ENCODE measurements around the gene CAT.

Gene CAT

DNA sequence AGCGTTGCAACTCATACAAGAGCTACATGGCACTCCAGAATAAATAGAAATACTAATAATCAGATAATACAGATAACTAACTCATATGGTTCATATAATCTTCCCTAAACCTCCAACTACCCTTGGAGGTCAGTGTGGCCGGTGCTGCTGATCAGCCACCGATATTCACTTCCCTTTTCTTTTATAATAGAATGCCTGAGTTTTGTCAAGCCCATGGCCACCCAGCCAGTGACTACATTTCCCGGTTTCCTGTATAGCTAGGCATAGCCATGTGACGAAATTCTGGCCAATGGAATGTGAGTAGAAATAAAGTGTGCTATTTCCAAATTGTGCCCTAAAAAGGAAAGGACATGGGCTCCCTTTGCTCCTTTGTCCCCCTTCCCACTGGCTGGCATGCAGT is 5.9 kb upstream of the CAT start:
- no peak overlapping the region for H3K4me3 ChIP-seq
- H3K27me3 ChIP-seq = no peaks in the 10 kb centered on the region
- no peaks in the 10 kb centered on the region for H4K20me1 ChIP-seq
- peaks cover 4 to 28% (median 9%) of the 10 kb centered on the region in 10 experiments for H3K4me1 ChIP-seq
- TF ChIP-seq Cebpa-rat (IDR thresholded peaks at IDR 0.05) = no peak
- no peak overlapping the region for H3K9ac ChIP-seq
- no peaks in the 10 kb centered on the region for H3K9me3 ChIP-seq (replicated peaks in 1 of 11)
- no peak overlapping the region for H3K27ac ChIP-seq
- peak overlapping the region in 5 of 11 experiments; percentile 12 to 40 (median 23); a peak in 7 of 22 replicates for H3K4me2 ChIP-seq
- H3K36me3 ChIP-seq = no peaks in the 10 kb centered on the region

DNA sequence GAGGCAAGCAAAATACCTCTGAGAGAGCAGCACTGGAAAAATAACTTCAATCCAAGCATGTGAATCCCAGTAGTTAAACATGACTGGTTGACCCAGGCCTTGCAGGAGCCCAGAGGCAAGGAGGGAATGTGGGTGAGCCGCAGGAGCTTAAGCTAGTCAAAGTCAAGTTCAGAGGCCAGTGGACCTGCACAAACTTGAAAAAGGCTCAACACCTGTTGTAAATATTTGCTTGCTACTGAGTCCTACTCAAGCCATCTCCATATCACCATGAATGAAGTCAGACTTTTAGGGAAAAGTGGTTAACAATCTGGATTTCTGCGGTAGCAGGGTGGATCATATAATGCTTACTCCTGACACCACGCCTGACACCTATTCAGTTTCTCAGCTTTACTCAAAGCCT is 4.8 kb upstream of the CAT start:
- Histone ChIP-seq H3K27me3 (no peaks in the 10 kb centered on the region), H3K9me3 (replicated peaks in 1 of 11) (no peaks in the 10 kb centered on the region), H3K27ac (no peak overlapping the region), H3K4me3 (no peak overlapping the region), H4K20me1 (no peaks in the 10 kb centered on the region), H3K9ac (no peak overlapping the region), H3K4me1 (peaks cover 4 to 31% (median 14%) of the 10 kb centered on the region in 10 experiments; a peak in 19 of 20 replicates), H3K36me3 (no peaks in the 10 kb centered on the region), H3K4me2 (no peak overlapping the region)
- no peak for TF ChIP-seq Cebpa-rat (IDR thresholded peaks at IDR 0.05)

DNA sequence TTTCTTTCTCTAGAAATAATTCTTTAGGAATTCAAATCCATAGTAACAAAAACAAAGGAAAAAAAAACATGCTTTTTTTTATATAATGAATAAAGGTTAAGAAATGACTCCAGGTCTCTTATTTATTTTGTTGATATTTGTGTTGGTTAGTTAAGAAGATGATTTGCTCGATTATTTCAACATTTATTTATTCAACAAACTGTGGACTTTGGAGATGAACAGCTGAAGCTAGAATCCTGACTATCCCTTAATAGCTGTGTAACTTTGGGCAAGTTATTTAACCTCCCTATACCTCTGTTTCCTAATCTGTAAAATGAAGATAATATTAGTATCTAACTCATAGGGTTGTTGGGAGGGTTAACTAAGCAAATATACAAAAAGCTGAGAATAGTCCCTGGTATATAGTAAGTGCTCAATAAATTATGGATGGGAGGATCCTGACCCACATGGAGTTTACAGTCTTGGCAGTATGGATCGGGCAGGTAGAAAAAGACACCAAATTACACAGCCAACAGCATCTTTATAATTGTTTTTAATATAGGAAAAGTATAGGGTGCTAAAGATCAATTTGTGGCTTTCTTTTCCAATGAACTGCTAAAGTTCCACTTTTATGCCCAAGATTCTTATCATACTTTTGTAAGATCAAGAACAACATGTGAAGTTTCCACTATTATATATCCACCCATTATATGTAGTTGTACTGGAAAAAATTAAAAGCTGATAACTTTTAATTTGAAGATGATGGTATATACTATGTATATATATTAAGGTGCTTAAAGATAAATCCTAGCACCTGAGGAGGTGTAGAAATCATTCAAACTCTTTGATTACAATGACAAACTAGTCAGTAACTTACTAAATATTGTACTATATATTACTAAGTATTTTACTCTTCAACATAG is 1.3 kb upstream of the CAT start:
- Histone ChIP-seq H3K4me3 (peak overlapping the region; percentile 72 to 89 (median 78); a peak in 18 of 20 replicates), H3K27me3 (no peaks in the 10 kb centered on the region), H3K9me3 (replicated peaks in 1 of 11) (peaks cover 6 to 16% (median 12%) of the 10 kb centered on the region in 11 experiments; a peak in 18 of 22 replicates), H3K36me3 (peaks cover 5 to 21% (median 13%) of the 10 kb centered on the region in 11 experiments; a peak in 18 of 22 replicates), H3K4me2 (peak overlapping the region; percentile 64 to 96 (median 92); a peak in 20 of 22 replicates), H3K4me1 (peaks cover 17 to 36% (median 23%) of the 10 kb centered on the region in 10 experiments), H4K20me1 (peaks cover 0 to 2% (median 0%) of the 10 kb centered on the region in 11 experiments; a peak in 3 of 22 replicates), H3K9ac (peak overlapping the region in 9 of 11 experiments; percentile 78 to 92 (median 88); a peak in 12 of 22 replicates), H3K27ac (peak overlapping the region in 3 of 11 experiments; percentile 86 to 93 (median 90); a peak in 4 of 22 replicates)
- no peak for TF ChIP-seq Cebpa-rat (IDR thresholded peaks at IDR 0.05)

DNA sequence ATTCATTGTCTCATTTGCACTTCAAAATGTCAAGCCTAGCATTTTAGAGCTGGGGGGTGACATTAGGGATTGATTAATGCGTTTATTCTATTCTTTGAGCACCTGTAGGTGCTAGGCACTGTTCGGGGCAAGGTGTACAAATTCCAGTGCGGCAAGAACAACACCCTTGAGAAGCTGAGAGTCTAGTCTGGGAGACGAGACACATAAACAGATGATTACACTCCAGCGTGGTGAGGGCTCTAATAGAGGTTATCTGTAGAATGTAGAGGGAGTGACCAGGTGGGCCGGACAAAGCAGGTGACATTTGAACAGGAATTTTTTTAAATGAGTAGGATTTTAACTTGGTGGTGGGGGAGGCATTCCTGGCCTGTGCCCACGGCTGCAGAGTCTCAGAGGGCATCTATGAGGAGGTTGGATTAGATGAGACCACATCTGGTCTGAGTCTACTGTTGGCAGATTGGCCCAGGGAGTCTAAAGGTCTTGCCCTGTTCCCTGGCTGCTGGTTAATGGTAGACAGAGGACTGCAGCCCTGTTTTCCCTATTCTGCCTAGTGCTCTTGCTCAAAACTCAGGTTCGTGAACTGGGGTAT is 970 bp downstream of the CAT start:
- peaks cover 6 to 16% (median 12%) of the 10 kb centered on the region in 11 experiments; a peak in 18 of 22 replicates for H3K9me3 ChIP-seq (replicated peaks in 1 of 11)
- H3K9ac ChIP-seq = peak overlapping the region; percentile 78 to 92 (median 89)
- peaks cover 5 to 30% (median 15%) of the 10 kb centered on the region in 11 experiments; a peak in 18 of 22 replicates for H3K36me3 ChIP-seq
- peak overlapping the region; percentile 38 to 96 (median 90); a peak in 21 of 22 replicates for H3K27ac ChIP-seq
- H3K4me2 ChIP-seq = peak overlapping the region; percentile 88 to 96 (median 93)
- TF ChIP-seq Cebpa-rat (IDR thresholded peaks at IDR 0.05) = no peak
- peak overlapping the region; percentile 72 to 89 (median 78) for H3K4me3 ChIP-seq
- H3K4me1 ChIP-seq = peaks cover 21 to 51% (median 41%) of the 10 kb centered on the region in 10 experiments
- H3K27me3 ChIP-seq = no peaks in the 10 kb centered on the region
- peaks cover 0 to 16% (median 0%) of the 10 kb centered on the region in 11 experiments; a peak in 6 of 22 replicates for H4K20me1 ChIP-seq

GRCh38 chr11:34441814-34442213 is 3.1 kb downstream of the CAT start:
- H4K20me1 ChIP-seq = peaks cover 0 to 17% (median 10%) of the 10 kb centered on the region in 11 experiments; a peak in 10 of 22 replicates
- peaks cover 35 to 69% (median 52%) of the 10 kb centered on the region in 10 experiments for H3K4me1 ChIP-seq
- H3K27me3 ChIP-seq = no peaks in the 10 kb centered on the region
- peaks cover 5 to 30% (median 15%) of the 10 kb centered on the region in 11 experiments; a peak in 18 of 22 replicates for H3K36me3 ChIP-seq
- H3K27ac ChIP-seq = no peak overlapping the region
- H3K4me3 ChIP-seq = no peak overlapping the region
- no peak overlapping the region for H3K4me2 ChIP-seq
- no peak for TF ChIP-seq Cebpa-rat (IDR thresholded peaks at IDR 0.05)
- peaks cover 6 to 16% (median 12%) of the 10 kb centered on the region in 11 experiments; a peak in 18 of 22 replicates for H3K9me3 ChIP-seq (replicated peaks in 1 of 11)
- H3K9ac ChIP-seq = no peak overlapping the region

DNA sequence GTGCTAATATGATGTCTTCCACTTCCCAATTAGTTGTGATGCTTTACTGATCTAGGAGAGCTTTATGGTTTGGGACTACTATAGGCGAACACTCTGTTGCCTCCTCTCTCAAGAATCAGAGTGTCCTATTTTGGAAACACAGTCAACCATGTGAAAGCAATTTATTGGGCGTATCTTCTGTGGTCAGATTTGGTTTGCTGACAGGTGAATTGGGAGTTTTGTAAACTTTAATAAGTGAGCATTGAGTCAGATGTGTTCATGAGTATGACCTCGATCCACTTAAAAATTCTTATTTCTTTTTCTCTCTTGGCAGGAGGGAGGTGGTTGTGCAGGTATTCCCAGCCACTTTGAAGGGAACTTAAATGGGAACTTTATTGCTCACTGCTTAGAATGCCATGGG is 4.4 kb downstream of the CAT start:
- Histone ChIP-seq H3K4me3 (no peak overlapping the region), H3K9me3 (replicated peaks in 1 of 11) (peaks cover 6 to 16% (median 12%) of the 10 kb centered on the region in 11 experiments; a peak in 18 of 22 replicates), H3K4me2 (peak overlapping the region in 9 of 11 experiments; percentile 0 to 61 (median 33); a peak in 8 of 22 replicates), H3K27ac (no peak overlapping the region), H3K9ac (no peak overlapping the region), H3K36me3 (peaks cover 5 to 30% (median 16%) of the 10 kb centered on the region in 11 experiments; a peak in 18 of 22 replicates), H3K27me3 (no peaks in the 10 kb centered on the region), H4K20me1 (peaks cover 0 to 30% (median 18%) of the 10 kb centered on the region in 11 experiments; a peak in 10 of 22 replicates), H3K4me1 (peaks cover 43 to 73% (median 61%) of the 10 kb centered on the region in 10 experiments)
- TF ChIP-seq Cebpa-rat (IDR thresholded peaks at IDR 0.05) = no peak

DNA sequence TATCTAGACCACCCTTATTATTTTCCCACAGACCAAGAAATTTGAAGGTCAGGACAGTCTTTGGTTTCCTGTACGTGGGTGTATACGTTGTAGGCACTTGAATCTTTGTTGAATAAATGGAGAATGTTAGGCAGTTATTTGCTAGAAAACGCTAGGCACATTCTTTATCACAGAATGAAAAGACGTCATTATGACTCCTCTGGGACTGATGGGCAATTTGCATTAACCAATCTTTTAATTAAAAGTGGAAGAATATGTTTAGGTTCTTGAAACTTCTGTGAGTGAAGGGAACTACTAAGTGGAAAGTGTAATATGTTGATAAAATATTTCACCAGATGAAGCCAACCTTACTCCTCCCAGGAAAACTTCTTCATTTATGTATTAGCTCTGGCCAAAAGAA is 5.7 kb downstream of the CAT start:
- Histone ChIP-seq H4K20me1 (peaks cover 0 to 43% (median 27%) of the 10 kb centered on the region in 11 experiments; a peak in 10 of 22 replicates), H3K9ac (no peak overlapping the region), H3K4me1 (peaks cover 56 to 86% (median 71%) of the 10 kb centered on the region in 10 experiments), H3K27me3 (no peaks in the 10 kb centered on the region), H3K4me2 (peak overlapping the region in 9 of 11 experiments; percentile 3 to 61 (median 25); a peak in 11 of 22 replicates), H3K27ac (no peak overlapping the region), H3K9me3 (replicated peaks in 1 of 11) (peaks cover 6 to 16% (median 12%) of the 10 kb centered on the region in 11 experiments; a peak in 18 of 22 replicates), H3K36me3 (peaks cover 8 to 35% (median 20%) of the 10 kb centered on the region in 11 experiments; a peak in 21 of 22 replicates), H3K4me3 (no peak overlapping the region)
- no peak for TF ChIP-seq Cebpa-rat (IDR thresholded peaks at IDR 0.05)

- peaks cover 6 to 16% (median 11%) of the 10 kb centered on the region in 11 experiments; a peak in 18 of 22 replicates for H3K9me3 ChIP-seq (replicated peaks in 1 of 11)
- peaks cover 13 to 47% (median 32%) of the 10 kb centered on the region in 11 experiments; a peak in 21 of 22 replicates for H3K36me3 ChIP-seq
- peaks cover 47 to 87% (median 61%) of the 10 kb centered on the region in 10 experiments for H3K4me1 ChIP-seq
- peak overlapping the region in 4 of 11 experiments; percentile 8 to 22 (median 14); a peak in 7 of 22 replicates for H3K4me2 ChIP-seq
- no peak overlapping the region for H3K9ac ChIP-seq
- H3K27me3 ChIP-seq = no peaks in the 10 kb centered on the region
- no peak for TF ChIP-seq Cebpa-rat (IDR thresholded peaks at IDR 0.05)
- H3K27ac ChIP-seq = no peak overlapping the region
- no peak overlapping the region for H3K4me3 ChIP-seq
- H4K20me1 ChIP-seq = peaks cover 0 to 43% (median 27%) of the 10 kb centered on the region in 11 experiments; a peak in 10 of 22 replicates
Measured at GRCh38 chr11:34445956-34446355, 7.2 kb downstream of the CAT start.
